ENCODE measurements around the gene DGKB.
"Not testable (repeated sequence)": the region's sequence is repeated elsewhere in the genome, so short reads cannot be mapped to it uniquely, and the experiment has no call there.

DGKB gene

DNA sequence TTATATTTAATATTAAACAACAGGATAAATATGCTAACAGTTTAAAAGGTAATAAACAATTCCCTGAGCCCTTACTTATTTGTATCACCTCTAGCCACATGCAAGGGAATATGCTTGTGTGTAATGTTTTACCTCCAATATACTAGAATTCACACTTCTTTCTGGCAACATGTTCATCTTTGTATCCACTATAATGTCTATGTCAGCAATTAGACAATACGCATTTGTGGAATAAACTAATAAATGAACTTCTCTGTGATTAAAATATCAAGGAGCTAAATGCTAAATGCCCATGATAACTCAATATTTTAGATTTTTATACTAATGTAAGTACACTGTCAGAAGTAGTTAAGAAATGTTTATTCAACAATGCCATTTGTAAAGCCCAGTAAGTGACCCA, 350.5 kb downstream of the DGKB start:
- DNase-seq = no peak

DNA sequence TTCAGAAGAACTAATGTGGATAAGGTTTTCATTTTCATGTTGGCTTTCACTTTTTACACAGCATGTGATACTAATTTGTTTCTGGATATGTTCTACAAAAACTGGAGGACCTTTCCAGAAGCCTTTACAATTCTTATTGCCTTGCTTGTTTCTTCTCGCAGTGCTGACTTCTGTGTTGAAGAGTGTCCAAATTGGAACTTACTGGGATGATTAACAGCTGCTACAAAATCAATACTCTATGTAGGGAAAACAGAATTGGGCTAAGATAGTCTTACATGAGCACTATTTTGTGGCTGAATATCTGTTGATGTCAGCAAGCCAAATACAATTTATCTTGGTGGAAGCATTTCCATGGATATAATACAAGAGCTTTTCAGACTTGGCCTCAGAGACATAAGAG, 351.2 kb downstream of the DGKB start:
- no peak for DNase-seq

DNA sequence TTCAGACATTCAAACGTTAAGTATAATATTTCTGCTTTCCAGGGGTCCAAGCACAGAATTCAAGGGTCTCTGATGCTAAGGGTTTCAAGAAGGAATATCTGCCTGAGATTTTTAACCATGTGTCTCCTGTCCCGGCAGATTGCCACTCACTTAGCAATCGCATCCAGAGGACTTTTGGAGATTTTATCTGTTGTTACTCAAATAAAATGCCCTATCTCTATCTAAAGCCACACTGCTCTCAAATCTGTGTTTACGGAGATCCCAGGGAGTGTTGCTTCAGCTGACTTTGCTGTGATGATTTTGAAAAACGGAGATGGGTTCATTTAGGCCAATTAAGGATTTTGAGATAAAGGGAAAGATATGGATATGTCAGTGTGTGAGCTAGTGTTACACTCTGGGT, 359.9 kb downstream of the DGKB start:
- no peak for DNase-seq

DNA sequence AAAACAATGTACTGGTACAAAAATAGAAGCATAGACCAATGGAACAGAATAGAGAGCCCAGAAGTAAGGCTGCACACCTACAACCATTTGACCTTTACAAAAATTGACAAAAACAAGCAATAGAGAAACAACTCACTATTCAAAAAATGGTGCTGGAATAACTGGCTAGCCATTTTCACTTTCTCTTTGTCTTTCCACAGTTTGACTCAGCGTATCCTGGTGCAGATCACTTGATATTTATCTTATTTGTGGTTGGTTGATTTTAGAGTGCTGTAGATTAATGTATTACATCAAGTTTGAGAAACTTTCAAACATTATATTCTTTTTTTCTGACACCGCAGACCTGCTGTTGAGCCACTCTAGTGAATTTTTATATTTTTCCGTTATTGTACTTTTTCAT, 381.4 kb downstream of the DGKB start:
- DNase-seq = no peak

DNA sequence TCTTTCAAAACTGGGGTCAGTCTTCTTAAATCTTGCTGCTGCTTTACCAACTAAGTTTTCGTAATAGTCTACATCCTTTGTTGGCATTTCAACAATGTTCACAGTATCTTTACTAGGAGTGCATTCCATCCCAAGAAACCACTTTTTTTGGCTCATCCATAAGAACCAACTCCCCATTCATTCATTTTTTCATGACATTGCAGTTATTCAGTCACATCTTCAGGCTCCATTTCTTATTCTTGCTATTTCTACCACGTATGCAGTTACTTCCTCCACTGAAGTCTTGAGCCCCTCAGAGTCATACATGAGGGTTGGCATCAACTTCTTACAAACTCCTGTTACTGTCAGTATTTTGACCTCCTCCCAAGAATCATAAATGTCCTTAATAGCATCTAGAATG, 392.3 kb downstream of the DGKB start:
- DNase-seq = no peak

- DNase-seq = no peak
Measured at GRCh38 chr7:14507617-14508016, 394.9 kb downstream of the DGKB start.

- no peak for DNase-seq
Measured at GRCh38 chr7:14505906-14506305, 396.6 kb downstream of the DGKB start.

- peak; percentile 3 for DNase-seq
Measured at GRCh38 chr7:14504134-14504533, 398.4 kb downstream of the DGKB start.

- DNase-seq = no peak
Measured at GRCh38 chr7:14503623-14504022, 398.9 kb downstream of the DGKB start.

DNA sequence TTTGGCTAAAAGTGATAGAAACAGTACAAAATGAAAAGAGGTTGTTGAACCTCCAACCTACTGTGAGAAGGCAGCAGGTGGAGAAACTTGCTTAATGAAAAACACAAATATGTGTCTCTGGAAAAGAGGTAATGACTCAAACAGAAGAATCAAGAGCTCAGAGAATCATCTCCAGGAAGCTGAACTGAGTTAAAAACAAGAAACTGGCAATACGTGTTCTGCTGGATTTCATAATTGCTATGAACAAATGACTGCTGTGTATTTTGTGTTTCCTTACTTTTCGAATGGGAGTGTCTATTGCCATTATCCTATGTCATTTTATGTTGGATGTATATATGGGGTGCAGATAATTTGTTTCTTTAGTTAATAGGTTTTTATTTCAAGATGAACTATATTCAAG, 401.1 kb downstream of the DGKB start:
- DNase-seq = no peak

- DNase-seq = no peak
Measured at GRCh38 chr7:14497390-14497789, 405.2 kb downstream of the DGKB start.

DNA sequence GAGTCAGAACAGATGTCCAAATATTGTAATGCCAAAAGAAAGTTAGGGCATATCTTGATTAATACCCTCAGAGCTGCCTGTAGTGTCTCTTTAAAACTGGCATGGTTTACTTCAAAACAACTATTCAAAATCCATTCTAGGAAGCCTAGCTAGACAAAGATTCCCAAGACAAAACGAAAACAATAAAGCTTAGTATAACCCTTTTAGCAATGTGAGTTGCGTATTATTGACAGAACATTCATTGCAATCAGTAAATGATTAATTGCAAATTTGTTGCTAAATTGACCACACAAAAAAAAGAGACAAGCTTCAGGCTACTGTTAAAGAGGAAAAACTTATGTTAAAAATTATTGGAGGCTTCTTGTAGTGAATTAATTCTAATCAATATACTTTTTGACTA, 406.9 kb downstream of the DGKB start:
- no peak for DNase-seq

DNA sequence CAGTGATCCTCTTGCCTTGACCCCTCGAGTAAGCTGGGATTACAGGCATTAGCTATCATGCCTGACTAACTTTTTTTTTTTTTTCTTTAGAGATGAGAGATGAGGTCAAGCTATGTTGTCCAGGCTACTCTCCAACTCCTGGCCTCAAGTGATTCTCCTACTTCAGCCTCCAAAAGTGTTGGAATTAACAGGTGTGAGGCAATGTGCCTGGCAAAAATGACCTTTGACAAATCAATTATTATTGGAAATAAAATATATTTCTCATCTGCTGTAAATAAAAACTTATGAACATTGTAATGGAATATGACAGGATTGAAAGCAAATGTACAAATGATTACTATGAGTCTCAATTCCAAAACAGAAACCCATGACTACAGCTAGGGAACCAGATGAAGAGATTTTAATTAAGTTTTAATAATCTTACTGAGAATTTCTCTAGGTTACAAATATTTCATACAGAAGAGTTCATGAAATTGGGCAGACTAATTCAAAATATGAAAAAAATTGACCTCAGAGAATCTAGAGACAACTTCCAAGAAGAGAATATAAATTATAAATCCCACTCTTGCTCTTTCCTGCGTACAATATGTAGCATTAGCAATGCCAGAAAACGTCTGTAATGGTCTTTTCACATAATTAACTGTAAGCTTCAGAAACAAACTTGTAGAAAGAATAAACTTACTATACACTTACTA, 414.7 kb downstream of the DGKB start:
- no peak for DNase-seq

- no peak for DNase-seq
Measured at GRCh38 chr7:14483663-14484062, 418.9 kb downstream of the DGKB start.

DNA sequence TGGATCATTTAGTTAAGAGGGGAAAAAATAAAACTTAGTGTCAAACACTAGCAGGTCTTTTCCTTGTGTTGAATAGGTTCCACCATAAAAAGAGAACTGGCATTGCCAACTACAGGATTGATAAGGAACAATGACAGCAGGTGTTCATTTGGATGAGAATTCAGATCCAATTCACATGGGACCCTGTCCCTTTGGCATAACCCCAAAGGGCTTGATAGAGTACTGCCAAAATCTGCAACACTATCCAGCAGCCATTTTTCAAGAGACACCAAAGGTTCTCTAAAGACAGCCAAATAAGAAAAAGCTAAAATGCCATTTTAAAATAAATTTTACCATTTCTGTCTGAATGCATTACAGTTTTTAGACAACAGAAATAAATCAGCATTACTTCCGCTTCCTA, 422.3 kb downstream of the DGKB start:
- DNase-seq = no peak

GRCh38 chr7:14478834-14479510, 423.6 kb downstream of the DGKB start:
- DNase-seq = no peak

DNA sequence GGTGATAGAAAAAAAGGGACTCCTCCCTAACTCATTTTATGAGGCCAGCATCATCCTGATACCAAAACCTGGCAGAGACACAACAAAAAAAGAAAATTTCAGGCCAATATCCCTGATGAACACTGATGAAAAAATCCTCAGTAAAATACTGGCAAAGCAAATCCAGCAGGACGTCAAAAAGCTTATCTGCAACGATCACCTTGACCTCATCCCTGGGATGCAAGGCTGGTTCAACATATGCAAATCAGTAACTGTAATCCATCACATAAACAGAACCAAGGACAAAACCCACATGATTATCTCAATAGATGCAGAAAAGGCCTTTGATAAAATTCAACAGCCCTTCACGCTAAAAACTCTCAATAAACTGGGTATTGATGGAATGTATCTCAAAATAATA, 440.8 kb downstream of the DGKB start:
- not testable (repeated sequence) for DNase-seq

- not testable (repeated sequence) for DNase-seq
Measured at GRCh38 chr7:14458846-14459245, 443.7 kb downstream of the DGKB start.

DNA sequence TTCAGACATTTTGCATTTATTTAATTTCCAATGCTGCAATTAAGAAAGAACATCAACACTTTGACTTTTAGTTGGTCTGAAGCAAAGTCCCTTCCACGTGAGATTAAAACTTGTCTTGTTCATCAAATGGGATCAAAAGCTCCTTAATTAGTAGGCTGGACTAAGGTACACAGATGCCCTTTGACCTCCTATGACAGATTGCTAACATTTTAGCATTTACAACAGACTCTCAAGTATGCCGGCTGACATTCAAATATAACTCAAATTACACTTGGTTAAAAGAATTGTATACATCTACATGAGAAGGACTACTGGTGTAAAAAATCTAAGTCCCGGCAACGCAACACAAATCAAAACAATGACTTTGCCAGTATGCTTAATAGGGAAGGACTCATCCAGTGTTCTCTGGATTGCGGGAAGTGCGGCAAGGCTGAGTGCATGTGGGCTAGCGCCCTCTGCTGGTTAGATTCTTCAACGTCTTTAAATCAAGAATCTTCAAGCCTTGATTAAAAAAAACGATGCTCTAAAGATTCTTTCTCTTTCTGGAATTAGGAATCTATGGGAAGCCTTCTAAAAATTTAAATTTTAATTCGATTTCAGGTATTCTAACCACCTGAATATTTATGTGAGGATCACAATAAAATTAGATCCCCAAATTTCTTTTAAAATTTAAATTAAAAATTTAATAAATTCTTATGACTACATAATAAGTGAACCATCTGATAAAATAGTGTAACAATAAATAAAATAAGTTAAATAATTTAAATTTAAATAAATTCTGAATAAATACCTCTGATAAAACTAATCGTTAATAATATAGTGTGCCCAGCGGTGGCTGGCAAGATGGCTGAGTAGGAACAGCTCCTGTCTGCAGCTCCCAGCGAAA, 444.7 kb downstream of the DGKB start:
- peak; percentile 90 for DNase-seq

- DNase-seq = no peak
Measured at GRCh38 chr7:14449291-14449690, 453.3 kb downstream of the DGKB start.

GRCh38 chr7:14446829-14447228, 455.7 kb downstream of the DGKB start:
- no peak for DNase-seq

GRCh38 chr7:14446219-14446618, 456.3 kb downstream of the DGKB start:
- DNase-seq = no peak

- DNase-seq = no peak
Measured at GRCh38 chr7:14438366-14438765, 464.2 kb downstream of the DGKB start.

GRCh38 chr7:14436878-14437277, 465.7 kb downstream of the DGKB start:
- DNase-seq = no peak

All from NCI-H82 (cell line).